ENCODE data around the gene ADGRV1.

Gene ADGRV1

GRCh38 chr5:91121347-91121993 is 562.9 kb downstream of the ADGRV1 start:
- in situ Hi-C loops (cut with HindIII; ENCODE audit: low sequenced_read_pairs): no loop called here
- H3K4me3 ChIP-seq (ENCODE audit: low read depth, low read length): no peak overlapping the region
- no peak for DNase-seq (ENCODE audit: low read depth)
- TF ChIP-seq CTCF (IDR thresholded peaks at IDR 0.05; ENCODE audit: low read depth, low read length, missing control alignments): no peak

GRCh38 chr5:91122651-91123050 is 564.1 kb downstream of the ADGRV1 start:
- TF ChIP-seq CTCF (IDR thresholded peaks at IDR 0.05; ENCODE audit: low read depth, low read length, missing control alignments): no peak
- no peak for DNase-seq (ENCODE audit: low read depth)
- in situ Hi-C loops (cut with HindIII; ENCODE audit: low sequenced_read_pairs): no loop called here
- no peak overlapping the region for H3K4me3 ChIP-seq (ENCODE audit: low read depth, low read length)

GRCh38 chr5:91123291-91123690 is 564.7 kb downstream of the ADGRV1 start:
- in situ Hi-C loops (cut with HindIII; ENCODE audit: low sequenced_read_pairs): no loop called here
- H3K4me3 ChIP-seq (ENCODE audit: low read depth, low read length): no peak overlapping the region
- TF ChIP-seq CTCF (IDR thresholded peaks at IDR 0.05; ENCODE audit: low read depth, low read length, missing control alignments): no peak
- no peak for DNase-seq (ENCODE audit: low read depth)

DNA sequence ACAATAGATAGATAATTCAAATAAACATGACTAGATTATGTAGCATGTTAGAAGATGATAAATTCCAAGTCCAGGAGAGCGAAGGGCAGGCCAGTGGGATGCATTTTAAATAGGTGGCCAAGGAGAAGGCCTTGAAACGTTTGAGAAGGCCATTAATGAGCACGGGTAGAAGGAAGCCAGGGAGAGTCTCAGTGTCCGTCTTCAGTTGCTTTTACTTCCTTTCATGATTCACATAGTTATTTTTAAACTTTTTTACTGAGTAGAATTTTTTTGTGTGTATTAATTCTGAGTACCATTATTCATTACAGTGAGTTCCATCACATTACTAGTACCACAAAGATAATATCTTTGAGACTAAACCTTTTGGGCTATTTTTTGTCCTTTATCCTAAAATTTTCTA is 565.3 kb downstream of the ADGRV1 start:
- no peak for DNase-seq (ENCODE audit: low read depth)
- H3K4me3 ChIP-seq (ENCODE audit: low read depth, low read length): no peak overlapping the region

GRCh38 chr5:91125916-91126315 is 567.3 kb downstream of the ADGRV1 start:
- peak; percentile 24 for DNase-seq (ENCODE audit: low read depth)
- no peak for TF ChIP-seq CTCF (IDR thresholded peaks at IDR 0.05; ENCODE audit: low read depth, low read length, missing control alignments)
- in situ Hi-C loops (cut with HindIII; ENCODE audit: low sequenced_read_pairs): loop anchor here (5.0 kb wide), 1 partner anchor 86 kb away; no protein-coding TSS in a partner anchor
- no peak overlapping the region for H3K4me3 ChIP-seq (ENCODE audit: low read depth, low read length)

More for the DNA sequence above, 565.3 kb downstream of the ADGRV1 start:
- no peak for TF ChIP-seq CTCF (IDR thresholded peaks at IDR 0.05; ENCODE audit: low read depth, low read length, missing control alignments)
- in situ Hi-C loops (cut with HindIII; ENCODE audit: low sequenced_read_pairs): no loop called here

DNA sequence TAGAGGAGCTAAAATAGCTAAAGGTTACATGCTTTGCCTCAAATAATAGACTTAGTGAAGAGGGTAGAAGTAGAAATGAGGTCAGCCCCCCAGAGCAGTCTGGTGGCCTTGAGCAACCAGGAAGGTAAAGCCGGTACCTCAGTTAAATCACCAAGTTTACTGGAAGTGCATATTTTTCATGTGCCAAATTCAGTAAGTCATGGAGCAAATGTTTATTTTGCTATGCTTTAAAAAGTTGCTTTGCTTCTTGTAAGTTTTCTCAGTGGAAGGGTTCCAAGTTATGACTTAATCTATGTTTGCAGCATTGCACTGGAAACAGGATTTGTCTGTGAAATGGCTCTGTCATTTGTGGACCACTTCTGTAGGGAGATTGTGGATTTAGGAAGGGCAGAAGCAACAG is 567.9 kb downstream of the ADGRV1 start:
- in situ Hi-C loops (cut with HindIII; ENCODE audit: low sequenced_read_pairs): loop anchor here (5.0 kb wide), 1 partner anchor 86 kb away; no protein-coding TSS in a partner anchor
- no peak for TF ChIP-seq CTCF (IDR thresholded peaks at IDR 0.05; ENCODE audit: low read depth, low read length, missing control alignments)
- peak; percentile 88 for DNase-seq (ENCODE audit: low read depth)
- H3K4me3 ChIP-seq (ENCODE audit: low read depth, low read length): no peak overlapping the region

Data from astrocyte of the cerebellum (primary cell).